Measurements from ENCODE around the gene KLF15. TPM values are rescaled to one million over a fixed set of nuclear protein-coding genes. Genes with fewer than 3 reads are reported as not detected.

KLF15 gene
- total RNA-seq, 1 experiment from 2014 or later = 3.3 TPM

GRCh38 chr3:126391631-126392030 lies 34.4 kb upstream of the KLF15 start:
- Histone ChIP-seq H3K4me2 (ENCODE audit: low read length) (no peak overlapping the region), H3K9me2 (ENCODE audit: insufficient read depth) (no peaks in the 10 kb centered on the region), H3K79me2 (ENCODE audit: insufficient read depth, low read length) (no peaks in the 10 kb centered on the region), H3K9me3 (ENCODE audit: control insufficient read depth in 1 of 2, insufficient read depth in 1 of 2, low read depth in 1 of 2, low read length in 2 of 2) (no peaks in the 10 kb centered on the region), H3K4me3 (replicated peaks in 1 of 2; ENCODE audit: low read depth in 1 of 2, low read length in 2 of 2) (no peak overlapping the region), H3K4me1 (ENCODE audit: control insufficient read depth in 1 of 2, insufficient read depth in 2 of 2, low read length in 2 of 2) (peaks cover 7 to 12% of the 10 kb centered on the region in 2 experiments; a peak in 3 of 4 replicates), H3K27ac (ENCODE audit: low read depth, low read length) (no peak overlapping the region), H3K36me3 (ENCODE audit: control insufficient read depth in 1 of 2, insufficient read depth in 2 of 2, low read length in 2 of 2) (no peaks in the 10 kb centered on the region), H2AFZ (ENCODE audit: low read depth, low read length, poor library complexity, severe bottlenecking) (no peak overlapping the region), H3K9ac (ENCODE audit: low read length) (no peak overlapping the region), H4K20me1 (ENCODE audit: insufficient read depth) (no peaks in the 10 kb centered on the region), H3K27me3 (ENCODE audit: insufficient read depth, low read length) (no peaks in the 10 kb centered on the region)
- ATAC-seq (no peak), DNase-seq (ENCODE audit: low read depth, low spot score) (no peak)
- no TSS peak for BruUV-seq (replicated peaks)
- intact Hi-C loops (cut with micrococcal nuclease) = no loop called here
- TF ChIP-seq EZH2 (IDR thresholded peaks at IDR 0.05) (no peak), ZBTB33 (IDR thresholded peaks at IDR 0.05; ENCODE audit: extremely low read depth, insufficient replicate concordance, low read length) (no peak), CEBPB (IDR thresholded peaks at IDR 0.05; ENCODE audit: low read depth) (no peak), CBX3 (IDR thresholded peaks at IDR 0.05; ENCODE audit: low read depth) (no peak), POLR2A (IDR thresholded peaks at IDR 0.05; ENCODE audit: borderline replicate concordance, extremely low read depth, insufficient read depth, insufficient read length) (no peak), SIN3A (IDR thresholded peaks at IDR 0.05; ENCODE audit: low read depth) (no peak), EZH2phosphoT487 (IDR thresholded peaks at IDR 0.05; ENCODE audit: borderline replicate concordance) (no peak), TCF7L2 (IDR thresholded peaks at IDR 0.05; ENCODE audit: borderline replicate concordance, extremely low read depth, insufficient read depth, insufficient read length) (no peak), SRF (IDR thresholded peaks at IDR 0.05; ENCODE audit: low read depth) (no peak), ZFX (IDR thresholded peaks at IDR 0.05) (no peak), YY1 (IDR thresholded peaks at IDR 0.05; ENCODE audit: extremely low read depth, insufficient replicate concordance, low read depth, low read length) (no peak), ZNF274 (IDR thresholded peaks at IDR 0.05; ENCODE audit: low read depth, low read length) (no peak), SP1 (IDR thresholded peaks at IDR 0.05; ENCODE audit: low read depth) (no peak), POLR2AphosphoS5 (IDR thresholded peaks at IDR 0.05; ENCODE audit: low read depth, low read length) (no peak), MAX (IDR thresholded peaks at IDR 0.05) (no peak), FOSL1 (IDR thresholded peaks at IDR 0.05; ENCODE audit: low read depth) (no peak)
- ChIA-PET CTCF (no interaction called here), POLR2A (no interaction called here), RAD21 (ENCODE audit: low non-redundant PET in 1 of 2, low total read pairs in 2 of 2, uncharacterized antibody in 2 of 2, unreplicated experiment in 2 of 2) (no interaction called here)

Data from HCT116 (cell line).